ENCODE results near the gene FAM47C. TPM values are rescaled to one million over a fixed set of nuclear protein-coding genes. Genes with fewer than 3 reads are reported as not detected.
"Not testable (repeated sequence)": the region's sequence is repeated elsewhere in the genome, so short reads cannot be mapped to it uniquely, and the experiment has no call there.

The FAM47C gene
- total and polyA plus RNA-seq, 7 donors, result not detected

DNA sequence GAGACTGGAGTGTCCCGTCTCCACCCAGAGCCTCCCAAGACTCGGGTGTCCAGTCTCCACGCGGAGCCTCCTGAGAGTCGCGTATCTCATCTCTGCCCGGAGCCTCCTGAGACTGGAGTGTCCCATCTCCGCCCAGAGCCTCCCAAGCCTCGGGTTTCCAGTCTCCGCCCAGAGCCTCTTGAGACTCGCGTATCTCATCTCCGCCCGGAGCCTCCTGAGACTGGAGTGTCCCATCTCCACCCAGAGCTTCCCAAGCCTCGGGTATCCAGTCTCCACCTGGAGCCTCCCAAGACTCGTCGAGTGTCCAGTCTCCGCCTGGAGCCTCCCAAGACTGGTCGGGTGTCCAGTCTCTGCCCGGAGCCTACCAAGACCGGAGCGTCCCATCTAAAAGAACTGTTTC is 2.3 kb downstream of the FAM47C start:
- no peaks in the 10 kb centered on the region for H3K4me1 ChIP-seq
- no peak for DNase-seq
- 93 to 95% methylated on average over 22 of the region's 22 CpGs for WGBS, 2 donors
- no peaks in the 10 kb centered on the region for H3K9me3 ChIP-seq
- H3K27ac ChIP-seq, result no peak overlapping the region
- H3K36me3 ChIP-seq, result no peaks in the 10 kb centered on the region
- intact Hi-C loops (cut with DNase I), result no loop called here
- no peak overlapping the region for H3K4me3 ChIP-seq
- TF ChIP-seq, protein P1, sequence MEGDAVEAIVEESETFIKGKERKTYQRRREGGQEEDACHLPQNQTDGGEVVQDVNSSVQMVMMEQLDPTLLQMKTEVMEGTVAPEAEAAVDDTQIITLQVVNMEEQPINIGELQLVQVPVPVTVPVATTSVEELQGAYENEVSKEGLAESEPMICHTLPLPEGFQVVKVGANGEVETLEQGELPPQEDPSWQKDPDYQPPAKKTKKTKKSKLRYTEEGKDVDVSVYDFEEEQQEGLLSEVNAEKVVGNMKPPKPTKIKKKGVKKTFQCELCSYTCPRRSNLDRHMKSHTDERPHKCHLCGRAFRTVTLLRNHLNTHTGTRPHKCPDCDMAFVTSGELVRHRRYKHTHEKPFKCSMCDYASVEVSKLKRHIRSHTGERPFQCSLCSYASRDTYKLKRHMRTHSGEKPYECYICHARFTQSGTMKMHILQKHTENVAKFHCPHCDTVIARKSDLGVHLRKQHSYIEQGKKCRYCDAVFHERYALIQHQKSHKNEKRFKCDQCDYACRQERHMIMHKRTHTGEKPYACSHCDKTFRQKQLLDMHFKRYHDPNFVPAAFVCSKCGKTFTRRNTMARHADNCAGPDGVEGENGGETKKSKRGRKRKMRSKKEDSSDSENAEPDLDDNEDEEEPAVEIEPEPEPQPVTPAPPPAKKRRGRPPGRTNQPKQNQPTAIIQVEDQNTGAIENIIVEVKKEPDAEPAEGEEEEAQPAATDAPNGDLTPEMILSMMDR (IDR thresholded peaks at IDR 0.05), result no peak
- TF ChIP-seq EP300 (IDR thresholded peaks at IDR 0.05) (no peak), POLR2AphosphoS5 (IDR thresholded peaks at IDR 0.05) (no peak), POLR2A (IDR thresholded peaks at IDR 0.05) (no peak)
- H3K27me3 ChIP-seq, result no peaks in the 10 kb centered on the region

DNA sequence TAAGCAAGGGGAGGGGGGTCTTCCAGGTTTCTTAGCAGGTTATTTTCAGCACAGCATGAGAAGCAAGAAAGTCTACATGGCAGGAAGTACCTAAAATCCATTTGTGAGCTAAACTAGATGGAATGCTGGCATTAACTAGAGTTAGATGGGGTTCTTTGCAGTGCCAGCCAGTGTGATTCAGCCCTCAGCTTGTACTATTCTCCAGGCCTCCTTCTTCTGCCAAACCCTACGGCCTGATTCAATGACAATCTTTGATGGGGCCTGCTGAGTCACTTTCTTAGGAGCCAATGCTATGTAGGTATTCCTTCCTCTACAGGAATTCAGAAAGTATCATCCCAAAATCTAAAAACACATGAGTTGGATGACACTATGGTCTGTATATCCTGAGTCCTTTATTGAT is 26.1 kb downstream of the FAM47C start:
- H3K9me3 ChIP-seq; H3K4me3 ChIP-seq; H3K27me3 ChIP-seq; H3K4me1 ChIP-seq; DNase-seq; H3K36me3 ChIP-seq; intact Hi-C loops (cut with DNase I); H3K27ac ChIP-seq: not testable (repeated sequence)
- 67 to 73% methylated on average over 1 of the region's 1 CpG for WGBS, 2 donors

DNA sequence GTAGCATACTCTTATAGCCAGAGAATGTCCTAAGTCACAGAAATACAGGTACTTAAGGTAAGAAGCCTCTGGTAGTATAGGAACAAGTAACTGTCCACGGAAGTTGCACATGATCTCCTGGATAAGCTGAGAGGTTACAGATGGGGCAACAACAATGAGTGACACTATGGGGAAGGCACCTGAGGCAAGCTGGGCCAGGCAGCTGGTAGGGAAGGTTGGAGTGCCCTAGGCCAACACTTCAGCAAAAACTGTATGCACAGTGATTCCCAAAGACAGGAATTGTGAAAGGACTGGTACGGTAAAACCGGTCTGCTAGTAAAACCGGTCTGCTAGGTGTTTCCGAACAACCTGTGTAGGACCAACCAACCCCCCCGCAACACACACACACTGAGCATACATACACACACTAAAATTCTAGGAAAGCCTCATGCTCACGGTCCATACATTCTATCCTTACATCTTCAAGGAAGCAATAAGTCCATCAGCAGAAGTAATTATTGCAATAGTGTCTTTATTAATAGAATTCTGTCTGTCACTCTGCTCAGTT is 28.6 kb downstream of the FAM47C start:
- H3K27ac ChIP-seq; H3K4me1 ChIP-seq; H3K4me3 ChIP-seq; intact Hi-C loops (cut with DNase I); H3K27me3 ChIP-seq; DNase-seq; H3K9me3 ChIP-seq; H3K36me3 ChIP-seq: not testable (repeated sequence)
- WGBS, 2 donors, result 92 to 98% methylated on average over 7 of the region's 7 CpGs

DNA sequence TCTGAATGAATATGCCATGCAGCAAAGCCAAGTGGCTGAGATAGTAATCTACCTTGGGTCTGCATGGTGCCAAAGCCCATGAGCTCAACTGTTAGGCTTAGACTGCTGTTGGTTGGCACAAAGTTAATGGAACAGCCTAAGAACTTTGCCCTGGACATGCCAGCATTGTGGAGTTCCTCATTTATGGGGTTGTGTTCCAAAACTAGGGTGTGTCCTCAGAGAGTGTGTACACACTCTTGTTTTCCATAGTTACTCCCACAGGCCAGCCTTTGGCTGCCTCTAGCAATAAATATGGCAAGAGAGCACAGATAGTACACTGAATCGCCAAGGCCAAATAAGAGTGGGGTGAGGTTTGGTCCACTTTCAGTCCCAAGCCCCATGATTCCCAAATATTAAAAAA is 30.6 kb downstream of the FAM47C start:
- H3K4me3 ChIP-seq; H3K36me3 ChIP-seq; DNase-seq; H3K27me3 ChIP-seq; H3K27ac ChIP-seq; H3K9me3 ChIP-seq; H3K4me1 ChIP-seq; intact Hi-C loops (cut with DNase I): not testable (repeated sequence)
- WGBS, 2 donors, result no CpG with 5 or more reads among the region's 1 CpG

DNA sequence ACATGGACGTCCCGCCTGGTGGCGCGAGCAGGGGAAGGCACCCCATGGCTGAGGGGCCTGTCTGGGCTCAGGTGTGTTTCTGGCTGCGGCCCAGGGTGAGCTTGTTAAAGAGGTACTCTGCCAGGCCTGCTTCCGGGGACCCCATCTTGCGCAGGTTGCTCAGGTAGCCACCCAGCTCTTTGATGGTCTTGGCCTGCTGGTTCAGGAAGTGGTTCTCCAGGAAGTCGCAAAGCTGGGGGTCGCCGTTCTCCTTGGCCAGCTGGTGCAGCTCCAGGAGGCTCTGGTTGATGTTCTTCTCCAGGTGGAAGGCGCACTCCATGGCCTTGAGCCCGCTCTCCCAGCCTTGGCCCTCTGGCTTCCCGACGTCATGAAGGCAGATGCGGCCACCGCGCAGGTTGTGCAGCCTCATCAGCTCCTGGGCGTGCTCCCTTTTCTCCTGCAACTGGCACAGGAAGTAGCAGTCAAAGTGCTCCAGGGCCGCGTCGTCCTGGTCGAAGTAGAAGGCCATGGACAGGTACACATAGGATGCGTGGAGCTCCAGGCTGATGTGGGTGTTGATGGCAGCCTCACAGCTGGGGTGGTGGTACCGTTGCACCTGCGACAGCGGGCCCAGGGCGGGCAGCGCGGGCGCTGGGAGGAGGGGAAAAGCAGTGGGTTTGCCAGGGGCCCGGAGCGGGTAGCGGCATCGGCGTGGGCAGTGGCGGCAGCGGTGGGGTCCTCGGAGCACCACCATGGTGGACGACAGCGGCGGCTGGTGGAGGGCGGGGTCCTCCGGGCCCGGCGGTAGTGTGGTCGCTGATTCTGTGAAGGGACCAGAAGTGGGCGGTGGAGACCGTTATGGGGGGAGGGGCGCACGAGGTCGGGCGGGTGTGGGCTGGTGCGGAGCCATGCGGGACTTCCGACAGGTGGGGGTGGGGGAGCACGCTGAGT is 35.1 kb downstream of the FAM47C start:
- H3K9me3 ChIP-seq; H3K4me3 ChIP-seq; DNase-seq; H3K4me1 ChIP-seq; H3K27ac ChIP-seq; H3K36me3 ChIP-seq; intact Hi-C loops (cut with DNase I); H3K27me3 ChIP-seq: not testable (repeated sequence)
- 96 to 97% methylated on average over 56 of the region's 56 CpGs for WGBS, 2 donors

DNA sequence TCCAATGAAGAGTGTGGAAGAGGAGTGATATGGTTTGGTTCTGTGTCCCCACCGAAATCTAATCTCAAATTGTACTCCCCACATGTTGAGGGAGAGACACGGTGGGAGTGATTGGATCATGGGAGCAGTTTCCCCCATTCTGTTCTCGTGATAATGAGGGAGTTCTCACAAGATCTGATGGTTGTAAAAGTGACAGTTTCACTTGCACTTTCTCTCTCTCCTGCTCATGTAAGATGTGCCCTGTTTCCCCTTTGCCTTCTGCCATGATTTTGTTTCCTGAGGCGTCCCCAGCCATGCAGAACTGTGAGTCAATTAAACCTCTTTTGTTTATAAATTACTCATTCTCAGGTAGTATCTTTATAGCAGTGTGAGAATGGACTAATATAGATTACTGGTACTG is 39.6 kb downstream of the FAM47C start:
- WGBS, 2 donors, result 45 to 68% methylated on average over 4 of the region's 4 CpGs

DNA sequence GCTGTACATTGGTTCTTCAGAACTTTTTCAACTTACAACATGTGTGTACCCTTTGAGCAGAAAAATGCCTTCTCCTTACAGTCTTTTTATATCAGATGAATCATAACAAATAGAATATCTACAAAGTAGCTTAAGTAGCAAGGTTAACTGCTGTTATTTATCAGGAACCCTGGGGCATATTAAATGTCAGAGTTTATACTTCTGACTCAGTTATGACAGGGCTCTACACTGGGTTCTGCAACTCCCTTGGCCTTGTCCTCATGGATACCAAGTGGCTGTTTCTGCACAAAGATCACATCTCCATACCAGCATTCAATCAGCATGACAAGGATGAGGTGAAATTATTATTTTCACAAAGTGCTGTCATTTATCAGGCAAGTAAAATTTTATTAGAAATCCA is 49.4 kb downstream of the FAM47C start:
- intact Hi-C loops (cut with DNase I); H3K4me3 ChIP-seq; H3K27ac ChIP-seq; H3K9me3 ChIP-seq; H3K4me1 ChIP-seq; H3K36me3 ChIP-seq; DNase-seq; H3K27me3 ChIP-seq: not testable (repeated sequence)

More for the DNA sequence above, 39.6 kb downstream of the FAM47C start:
- H3K36me3 ChIP-seq, result no peaks in the 10 kb centered on the region
- H3K27me3 ChIP-seq, result no peaks in the 10 kb centered on the region
- no peak for TF ChIP-seq POLR2A (IDR thresholded peaks at IDR 0.05)
- TF ChIP-seq, protein P1 (IDR thresholded peaks at IDR 0.05), result no peak
- TF ChIP-seq EP300 (IDR thresholded peaks at IDR 0.05), result no peak
- TF ChIP-seq POLR2AphosphoS5 (IDR thresholded peaks at IDR 0.05), result no peak
- H3K4me3 ChIP-seq, result no peak overlapping the region
- H3K27ac ChIP-seq, result no peak overlapping the region
- no peaks in the 10 kb centered on the region for H3K9me3 ChIP-seq
- intact Hi-C loops (cut with DNase I), result no loop called here
- DNase-seq, result no peak
- no peaks in the 10 kb centered on the region for H3K4me1 ChIP-seq
